ENCODE data around the gene ENTREP3.
"Not testable (repeated sequence)": the region's sequence is repeated elsewhere in the genome, so short reads cannot be mapped to it uniquely, and the experiment has no call there.

ENTREP3 gene

DNA sequence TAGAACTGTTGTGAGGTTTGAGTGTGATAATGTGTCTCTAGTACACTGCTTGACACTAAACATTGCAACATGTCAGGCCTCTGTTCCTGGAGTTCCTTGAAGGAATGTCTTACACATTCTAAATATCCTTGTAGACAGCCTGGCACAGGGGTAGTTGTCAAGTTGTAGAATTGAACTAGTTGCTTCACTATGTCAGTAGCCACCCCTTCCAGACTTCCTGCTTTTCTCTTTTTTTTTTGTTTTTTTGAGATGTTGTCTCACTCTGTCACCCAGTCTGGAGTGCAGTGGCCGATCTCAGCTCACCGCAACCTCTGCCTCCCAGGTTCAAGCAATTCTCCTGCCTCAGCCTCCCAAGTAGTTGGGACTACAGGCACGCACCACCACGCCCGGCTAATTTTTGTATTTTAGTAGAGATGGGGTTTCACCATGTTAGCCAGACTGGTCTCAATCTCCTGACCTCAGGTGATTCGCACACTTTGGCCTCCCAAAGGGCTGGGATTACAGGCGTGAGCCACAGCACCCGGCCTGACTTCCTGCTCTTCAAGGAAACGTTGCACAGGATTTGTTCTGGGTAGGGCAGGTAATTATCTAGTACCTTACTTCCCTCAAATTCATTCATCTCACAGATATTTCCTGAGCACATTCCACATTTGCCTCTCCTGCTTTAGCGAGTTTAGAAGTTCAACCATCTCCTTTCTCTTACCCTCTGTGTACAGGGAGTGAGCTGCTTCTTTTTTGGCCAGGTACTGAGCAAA is 34.9 kb downstream of the ENTREP3 start:
- DNase-seq, result not testable (repeated sequence)

DNA sequence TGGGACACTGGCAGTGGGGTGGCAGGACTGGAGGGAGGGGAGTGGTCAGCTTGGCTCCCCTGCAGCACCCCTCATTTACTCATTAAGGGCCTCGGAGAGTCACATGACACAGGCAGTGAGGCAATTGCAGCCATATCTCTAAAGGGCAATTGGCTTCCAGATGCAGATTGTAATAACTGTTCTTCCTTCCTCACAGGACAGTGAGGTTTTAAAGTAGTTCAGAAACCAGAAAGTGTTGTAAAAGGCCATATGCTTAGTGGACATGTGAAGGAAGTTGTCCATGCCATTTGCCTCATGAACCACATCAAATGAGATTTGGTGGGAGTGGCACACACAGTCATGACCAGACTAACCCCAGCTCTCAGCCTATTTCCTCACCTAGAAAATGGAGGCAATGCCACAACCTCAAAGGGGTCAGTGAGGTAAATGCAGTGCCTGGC is 35.7 kb downstream of the ENTREP3 start:
- peak; percentile 47 to 61 for DNase-seq

DNA sequence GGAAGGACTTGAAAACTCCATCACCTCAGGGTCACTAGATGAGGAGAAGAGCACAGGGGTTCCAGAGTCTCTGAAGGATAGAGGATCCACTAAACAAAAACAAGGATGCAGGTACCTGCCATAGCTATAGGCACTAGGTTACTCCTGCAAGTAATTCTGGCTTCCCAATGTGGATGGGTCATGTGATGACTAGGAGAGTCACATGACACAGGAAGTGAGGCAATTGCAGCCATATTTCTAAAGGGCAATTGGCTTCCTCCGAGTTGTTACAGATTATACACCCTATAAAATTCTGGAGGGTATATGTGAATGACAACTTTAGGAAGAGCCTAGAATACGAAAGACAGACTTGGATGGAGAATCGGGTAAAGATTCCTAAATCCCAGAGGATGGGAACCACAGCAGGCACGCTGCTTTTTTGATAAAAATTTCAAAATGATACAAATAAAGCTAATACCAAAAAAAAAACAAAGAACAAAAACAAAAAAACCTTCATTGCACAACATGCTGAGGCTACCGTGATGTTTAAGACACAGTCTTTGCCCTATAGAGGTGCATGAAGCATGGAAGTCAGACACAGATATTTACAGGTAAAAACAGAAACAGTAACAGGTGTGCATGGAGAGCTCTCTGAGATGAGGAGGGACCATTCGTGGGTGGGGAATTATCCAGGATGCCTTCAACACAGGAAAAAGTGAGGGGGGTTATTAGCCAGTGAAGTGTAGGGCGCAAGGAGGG is 36.3 kb downstream of the ENTREP3 start:
- DNase-seq, result peak; percentile 29 to 45

DNA sequence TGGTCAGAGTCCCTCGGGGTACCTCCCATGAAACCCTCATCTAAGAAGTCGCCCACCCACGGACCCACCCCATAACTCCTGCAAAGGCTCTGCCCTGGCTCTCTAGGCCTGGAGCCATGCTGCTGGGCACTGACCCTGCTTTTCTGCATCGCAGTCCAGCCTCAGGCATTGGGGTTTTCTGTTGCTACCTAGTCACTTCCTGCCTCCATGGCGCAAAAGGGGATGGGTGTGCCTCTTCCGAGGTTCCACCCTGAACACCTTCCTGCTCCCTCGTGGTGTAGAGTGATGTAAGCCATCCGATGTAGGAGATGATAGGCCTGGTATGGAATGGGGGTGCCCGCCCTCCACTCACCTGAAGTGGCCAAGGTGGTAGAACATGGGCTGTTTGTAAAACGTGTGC is 40.6 kb downstream of the ENTREP3 start:
- DNase-seq, result peak; percentile 6 to 50

DNA sequence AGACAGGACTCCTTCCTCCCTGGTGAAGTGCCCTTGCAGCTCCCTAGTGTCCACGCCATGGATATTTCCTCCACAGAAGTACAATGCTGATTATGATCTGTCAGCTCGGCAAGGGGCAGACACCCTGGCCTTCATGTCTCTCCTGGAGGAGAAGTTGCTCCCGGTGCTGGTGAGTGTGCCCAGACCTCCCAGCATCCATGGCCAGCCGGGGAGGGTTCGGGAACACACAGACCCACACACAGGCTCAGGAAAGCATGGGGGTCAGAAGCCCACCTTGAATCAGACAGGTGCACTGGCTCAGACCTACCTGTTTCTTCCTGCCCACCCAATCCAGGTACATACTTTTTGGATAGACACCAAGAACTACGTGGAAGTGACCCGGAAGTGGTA is 43.2 kb downstream of the ENTREP3 start:
- not testable (repeated sequence) for DNase-seq

DNA sequence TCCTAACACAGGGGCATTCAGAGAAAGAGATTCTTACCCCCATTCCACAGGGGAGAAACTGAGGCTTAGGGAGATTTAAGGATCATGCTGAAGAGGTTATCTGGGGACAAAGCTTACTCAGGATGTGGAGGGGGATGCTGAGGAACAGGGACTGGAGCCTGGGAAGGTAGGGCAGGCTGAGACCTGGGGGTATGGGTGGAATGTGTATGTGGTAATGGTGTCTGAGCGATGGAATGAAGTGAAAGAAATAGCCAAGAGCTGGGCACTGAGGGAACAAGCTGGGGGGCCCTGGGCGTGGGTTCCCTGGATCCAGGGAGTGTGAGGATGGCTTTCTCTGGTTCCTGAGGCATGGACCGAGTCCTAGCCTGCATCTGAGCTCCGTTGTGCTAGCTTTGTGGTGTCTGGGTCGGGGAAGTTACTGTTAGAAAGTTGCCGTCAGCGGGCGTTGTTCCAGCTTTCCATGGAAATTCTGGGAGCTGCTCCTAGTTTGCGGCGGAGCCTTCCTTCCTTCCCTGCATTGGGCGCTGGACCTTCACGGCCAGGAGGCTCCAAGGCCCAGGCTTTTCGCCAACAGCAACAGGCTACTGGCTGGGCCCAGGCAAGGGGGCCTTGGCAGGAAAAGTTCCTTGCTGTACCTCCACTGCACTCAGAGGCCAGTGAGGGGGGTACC is 43.8 kb downstream of the ENTREP3 start:
- not testable (repeated sequence) for DNase-seq

DNA sequence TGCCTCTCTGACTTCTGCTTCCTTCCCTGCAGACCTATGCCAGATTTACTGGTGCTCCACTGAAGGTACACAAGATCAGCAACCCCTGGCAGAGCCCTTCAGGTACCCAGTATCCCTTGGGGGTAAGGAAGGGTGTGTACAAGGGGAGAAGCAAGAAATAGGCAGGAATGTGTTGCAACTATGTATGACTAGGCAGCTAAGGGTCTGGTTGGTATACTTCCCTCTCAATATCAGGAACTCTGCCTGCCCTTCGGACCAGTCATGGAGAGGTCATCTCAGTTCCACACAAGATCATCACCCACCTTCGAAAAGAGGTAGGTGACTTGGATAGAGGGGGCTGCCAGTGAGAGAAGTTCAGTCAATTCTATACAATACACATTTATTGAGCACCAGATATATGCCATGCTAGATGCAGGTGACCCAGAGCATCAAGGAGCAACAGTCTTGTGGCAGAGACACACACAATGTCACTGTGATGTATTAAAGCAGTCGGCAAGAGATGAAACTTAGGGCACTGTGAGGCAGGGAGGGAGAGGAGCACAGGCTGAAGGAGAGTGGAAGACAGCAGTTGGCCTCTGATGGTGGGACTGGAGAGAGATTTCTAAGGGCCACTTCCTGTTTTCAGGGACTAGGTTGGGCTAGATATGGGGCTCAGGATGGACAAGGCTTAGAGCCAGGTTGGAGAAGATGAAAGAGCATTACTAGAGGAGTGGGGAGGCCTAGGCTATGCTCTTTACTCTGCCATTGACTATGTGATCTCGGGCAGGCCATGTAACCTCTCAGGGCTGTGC is 44.8 kb downstream of the ENTREP3 start:
- peak in 1 of 2 donors; percentile 43 for DNase-seq

DNA sequence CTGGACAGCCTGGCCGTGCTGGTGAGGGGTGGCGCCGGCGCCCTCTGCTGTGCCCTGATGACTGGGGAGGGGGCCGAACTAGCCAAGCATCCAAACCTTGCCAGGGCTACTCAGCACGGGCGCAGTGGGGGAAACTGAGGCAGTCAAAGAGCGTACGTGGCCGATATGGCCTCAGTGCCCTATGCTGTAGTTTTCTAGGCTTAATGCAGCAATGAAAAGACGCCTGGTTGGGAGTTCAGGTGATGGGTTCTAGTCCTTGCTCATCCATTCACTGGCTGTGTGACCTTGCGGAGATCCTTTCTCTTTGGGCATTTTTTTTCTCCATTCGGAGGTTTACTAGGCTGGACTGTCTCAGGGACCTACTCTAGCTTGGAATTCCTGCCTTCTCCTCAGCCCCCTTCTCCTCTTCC is 46.0 kb downstream of the ENTREP3 start:
- DNase-seq, result no peak

DNA sequence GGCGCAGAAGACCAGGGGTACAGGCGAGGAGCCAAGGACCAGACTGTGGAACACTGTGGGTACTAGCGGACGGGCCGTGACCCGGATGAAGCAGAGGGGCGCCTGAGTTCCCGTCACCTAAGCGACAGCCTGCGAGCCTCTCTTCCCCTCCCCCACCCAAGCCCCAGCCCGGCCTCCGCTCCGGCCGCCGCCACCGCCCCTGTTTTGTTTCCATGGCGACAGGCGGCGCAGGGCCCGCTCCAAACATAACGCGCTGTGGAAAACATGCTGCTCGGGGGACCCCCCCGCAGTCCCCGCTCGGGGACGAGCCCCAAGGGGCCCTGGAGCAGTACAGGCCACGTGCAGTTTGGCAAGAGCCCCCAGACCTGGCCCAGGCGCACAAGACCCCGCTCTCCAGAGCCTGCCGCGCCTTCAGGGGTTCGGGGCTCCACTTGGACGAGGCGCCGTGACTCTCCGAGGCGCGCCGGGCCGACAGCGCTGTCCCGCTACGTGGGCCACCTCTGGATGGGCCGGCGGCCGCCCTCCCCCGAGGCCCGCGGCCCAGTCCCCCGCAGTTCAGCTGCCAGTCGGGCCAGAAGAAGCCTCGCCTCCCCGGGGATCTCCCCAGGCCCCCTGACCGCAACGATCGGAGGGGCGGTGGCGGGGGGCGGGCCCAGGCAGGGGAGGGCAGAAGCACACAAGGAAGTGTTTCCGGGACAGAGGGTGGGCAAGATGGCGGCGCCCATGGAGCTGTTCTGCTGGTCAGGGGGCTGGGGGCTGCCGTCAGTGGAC is 46.6 kb downstream of the ENTREP3 start, which contains the start of gene MTX1:
MTX1 (plus strand) TSS at position 155 of the 771 bp plus-strand sequence; CDS start at position 265, 110 bp downstream.
- DNase-seq, result peak; percentile 94 to 96

DNA sequence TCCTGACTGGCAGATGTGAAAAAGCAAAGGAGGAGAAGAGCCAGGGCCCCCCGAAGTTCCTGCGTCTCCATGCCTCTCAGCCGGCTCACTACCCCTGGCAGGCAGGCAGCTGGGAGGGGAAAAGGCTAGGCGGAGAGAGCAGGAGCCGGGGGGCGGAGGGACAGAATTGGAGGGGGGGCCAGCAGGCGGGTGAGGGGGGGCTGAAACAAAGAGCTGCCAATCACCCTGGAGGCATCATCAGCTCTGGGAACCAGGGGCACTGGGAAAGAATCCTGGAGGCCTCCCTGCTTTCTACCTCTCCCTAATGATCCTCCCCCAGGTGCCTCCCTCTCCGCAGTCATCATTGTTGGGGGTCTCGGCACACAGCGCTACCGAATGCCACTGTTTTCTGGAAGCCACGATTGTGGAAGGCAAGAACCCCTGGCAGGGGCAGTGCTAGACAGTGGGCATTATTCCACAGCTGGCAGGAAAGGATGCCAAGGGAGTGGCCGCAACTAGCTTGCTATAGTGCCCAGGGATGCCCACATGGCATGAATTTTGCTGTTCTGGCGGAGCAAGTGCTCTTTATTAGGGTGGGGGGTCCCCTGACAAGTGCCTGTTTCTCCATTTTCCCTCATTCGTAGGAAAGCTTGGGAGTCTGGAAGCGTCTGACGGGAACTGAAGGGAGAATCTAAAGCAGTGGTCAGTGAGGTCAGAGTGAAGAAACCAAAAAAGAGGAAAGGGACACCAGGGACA is 47.3 kb downstream of the ENTREP3 start, which contains the start of gene THBS3:
THBS3 (minus strand) TSS at position 92 of the 735 bp plus-strand sequence; CDS start at position 71, 21 bp downstream.
- no peak for DNase-seq

DNA sequence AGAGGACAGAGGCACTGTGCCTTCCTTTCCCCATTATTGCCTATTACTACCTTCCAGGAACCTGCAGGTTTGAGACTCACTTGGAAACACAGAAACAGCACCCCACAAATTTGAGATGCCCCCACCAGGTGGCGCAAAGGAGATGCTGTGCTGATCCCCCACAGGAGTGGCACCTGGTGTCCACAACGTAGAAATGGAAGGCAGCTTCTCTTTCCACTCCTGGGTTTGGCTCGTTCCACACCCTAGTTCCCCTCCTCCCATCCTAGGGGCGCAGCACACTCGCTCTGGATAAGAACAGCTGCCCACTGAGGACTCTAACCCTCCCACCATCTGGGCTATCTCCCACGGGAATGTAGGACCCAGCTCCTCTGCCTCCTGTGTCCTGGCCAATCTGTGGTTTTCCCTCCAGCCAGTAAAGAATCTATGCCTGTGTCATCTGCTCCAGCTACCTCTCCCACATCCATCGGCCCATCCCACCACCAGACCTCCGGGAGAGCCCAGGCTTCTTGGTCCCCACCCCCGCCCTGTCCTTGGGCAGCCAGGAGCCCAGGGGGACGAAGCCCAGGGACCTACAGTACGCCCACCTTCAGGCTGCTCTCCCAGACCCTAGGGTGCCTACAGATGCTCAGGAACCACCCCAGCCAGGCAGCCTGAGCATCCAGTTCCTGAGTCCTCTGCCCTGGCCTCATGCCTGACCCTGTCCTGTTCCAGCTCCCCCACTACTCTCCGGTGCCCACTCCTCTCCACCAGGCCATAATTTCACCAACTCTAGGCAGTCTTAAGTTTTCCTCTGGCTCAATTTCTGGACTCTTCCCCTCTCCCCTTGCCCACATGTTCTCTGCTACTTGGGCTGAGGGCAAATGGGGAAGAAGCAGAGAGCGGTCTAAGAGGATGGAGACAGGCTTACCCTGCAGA is 48.1 kb downstream of the ENTREP3 start:
- peak; percentile 90 to 93 for DNase-seq

DNA sequence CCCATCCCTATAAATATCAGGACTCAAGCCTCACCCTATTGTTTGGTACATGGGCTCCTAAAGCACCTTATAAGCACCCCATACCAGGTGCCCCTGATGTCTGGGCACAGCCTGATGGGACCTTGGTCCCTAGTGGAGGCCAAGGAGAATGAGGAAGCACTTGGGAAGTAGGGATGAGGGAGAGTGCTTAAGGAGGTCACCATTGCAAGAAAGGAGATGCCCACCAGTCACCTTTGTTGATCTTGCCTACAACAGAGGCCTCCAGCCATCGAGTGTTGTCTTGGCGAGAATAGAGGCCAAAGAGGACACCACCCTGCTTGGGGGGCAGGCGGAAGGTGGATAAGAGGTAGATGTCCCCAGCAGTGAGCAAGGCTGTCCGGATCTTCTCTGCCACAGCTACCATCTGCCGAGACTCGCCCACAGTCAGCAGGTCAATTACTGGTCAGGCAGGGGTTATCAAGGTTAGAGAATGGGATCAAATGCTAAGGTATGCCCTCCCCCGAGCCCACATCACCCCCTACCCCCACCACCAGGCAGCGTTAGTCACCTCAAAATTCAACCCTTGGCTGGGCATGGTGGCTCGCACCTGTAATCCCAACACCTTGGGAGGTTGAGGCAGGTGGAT is 49.2 kb downstream of the ENTREP3 start:
- DNase-seq, result no peak

DNA sequence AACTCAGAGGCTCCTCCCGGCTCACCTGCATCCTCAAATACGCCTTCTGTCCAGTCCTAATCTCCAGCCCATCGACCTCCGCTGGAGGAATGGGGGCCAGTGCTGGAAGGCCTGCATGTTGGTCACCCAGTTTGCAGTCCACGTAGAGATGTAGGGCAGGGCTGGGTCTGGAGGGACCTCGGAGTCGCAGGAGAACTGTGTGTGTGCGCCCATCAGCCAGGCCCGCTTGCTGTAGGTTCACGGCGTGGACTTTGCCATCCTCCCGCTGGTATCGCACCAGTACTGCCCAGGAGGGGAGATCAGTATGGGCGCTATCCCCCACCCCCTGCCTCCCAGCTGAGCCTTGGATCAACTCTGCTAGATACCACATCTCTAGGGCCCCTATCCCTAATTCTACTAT is 50.2 kb downstream of the ENTREP3 start:
- DNase-seq, result no peak

DNA sequence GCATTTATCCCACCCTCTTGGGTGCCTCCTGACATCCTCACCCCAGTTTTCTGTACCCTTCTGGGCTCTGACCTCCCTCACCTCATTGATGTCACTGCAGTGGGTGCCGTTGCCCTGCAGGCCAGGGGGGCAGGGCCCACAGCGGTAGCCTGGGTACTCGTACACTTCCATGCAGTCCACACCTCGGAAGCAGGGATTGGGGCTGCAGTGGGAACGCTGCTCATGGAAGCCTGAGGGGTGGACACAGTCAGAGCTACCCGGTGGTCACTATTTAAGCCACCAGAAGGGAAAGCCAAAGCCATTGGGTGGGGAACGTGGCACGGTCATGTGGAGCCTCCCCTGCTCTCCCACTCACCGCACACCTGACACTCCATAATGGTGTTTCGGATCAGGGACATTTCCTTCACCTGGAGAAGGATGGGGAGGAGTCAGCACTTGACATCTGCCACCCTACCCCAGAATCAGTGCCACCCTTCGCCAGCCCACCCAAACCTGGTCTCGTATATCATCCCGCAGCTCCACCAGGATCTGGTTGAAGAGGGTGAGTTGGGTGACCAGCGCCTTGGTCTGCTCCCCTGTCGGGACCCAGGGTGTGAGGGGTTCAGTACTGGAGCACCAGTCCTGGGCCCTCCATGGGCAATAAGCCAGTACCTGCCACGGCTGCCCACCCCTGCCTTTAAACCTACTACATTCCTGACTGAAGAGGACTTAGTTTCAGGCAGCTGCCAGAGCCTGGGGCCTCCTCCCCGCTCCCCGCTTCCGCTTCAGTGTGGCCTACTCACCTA is 52.4 kb downstream of the ENTREP3 start:
- DNase-seq, result no peak

DNA sequence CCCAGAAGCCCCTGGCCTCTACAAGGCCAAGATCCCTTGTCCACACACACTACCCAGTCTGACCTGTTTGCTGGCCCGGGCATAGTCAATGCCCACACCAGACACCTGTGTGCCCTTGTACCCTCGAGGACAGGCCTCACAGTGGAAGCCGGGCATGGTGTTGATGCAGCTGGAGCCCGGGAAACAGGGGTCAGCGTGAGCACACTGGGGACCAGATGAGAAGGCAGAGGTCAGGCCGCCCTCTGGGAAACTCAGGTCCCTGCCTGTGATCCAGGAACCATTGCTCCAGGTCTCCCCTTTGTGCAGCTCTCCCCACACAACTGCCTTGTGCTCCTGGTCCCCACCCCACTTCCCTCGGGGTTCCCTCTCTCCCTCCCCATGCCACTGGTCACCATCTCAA is 53.1 kb downstream of the ENTREP3 start:
- DNase-seq, result no peak

DNA sequence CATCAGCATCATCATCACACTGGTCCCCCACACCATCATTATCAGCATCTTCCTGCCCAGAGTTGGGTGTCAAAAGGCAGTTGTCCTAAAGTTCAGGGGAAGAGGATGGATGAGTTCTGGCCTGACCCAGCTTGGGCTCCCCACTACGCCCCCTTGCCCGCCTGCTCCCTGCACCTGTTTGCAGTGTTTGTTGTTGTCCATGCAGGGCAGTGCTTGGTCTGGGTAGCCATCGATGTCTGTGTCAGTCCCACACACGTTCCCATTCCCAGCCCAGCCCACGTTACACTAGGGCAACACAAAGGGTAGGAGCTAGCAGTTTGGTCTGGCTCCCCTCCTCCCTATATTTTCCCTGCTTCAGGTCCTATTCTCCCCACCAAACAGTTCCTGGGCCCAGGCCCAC is 54.4 kb downstream of the ENTREP3 start:
- DNase-seq, result no peak

DNA sequence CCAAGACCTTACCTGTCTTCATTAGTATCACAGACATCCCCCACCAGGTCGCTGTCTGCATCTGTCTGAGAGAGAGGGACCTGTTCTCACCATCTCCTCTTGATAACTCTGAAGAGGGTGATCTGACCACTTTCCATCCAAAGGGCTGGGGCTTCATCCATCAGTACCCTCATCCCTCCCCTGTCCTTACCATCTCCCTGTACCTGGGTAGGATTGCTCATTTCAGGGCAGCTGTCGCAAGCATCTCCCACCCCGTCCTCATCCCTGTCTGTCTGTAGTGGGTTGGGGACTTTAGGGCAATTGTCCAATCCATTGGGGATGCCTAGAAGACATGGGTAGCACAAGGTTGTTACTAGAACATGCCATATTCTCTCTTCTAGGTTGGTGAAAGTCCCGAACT is 55.5 kb downstream of the ENTREP3 start:
- no peak for DNase-seq

DNA sequence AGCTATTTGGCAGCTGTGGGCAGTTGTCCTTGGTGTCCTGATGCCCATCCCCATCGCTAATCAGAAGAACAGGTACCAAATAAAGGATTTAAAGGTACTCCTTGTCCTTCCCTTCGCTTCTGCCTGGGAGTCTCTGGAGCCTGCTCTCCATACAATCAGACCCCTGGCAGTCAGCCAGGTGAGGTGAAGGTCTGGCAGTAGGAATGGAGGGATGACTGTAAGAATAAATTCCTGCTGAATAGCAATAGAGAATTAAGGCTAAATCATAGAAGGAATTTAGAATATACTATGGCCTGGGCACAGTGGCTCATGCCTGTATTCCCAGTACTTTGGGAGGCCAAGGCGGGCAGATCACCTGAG is 56.8 kb downstream of the ENTREP3 start:
- no peak for DNase-seq

Measured in CD4-positive, alpha-beta T cell treated with Interleukin-1 beta for 1 hour (primary cell).